Ovary (tissue), 3 donors: ENCODE data around the gene SOX14.

Source experiments
- CTCF ChIP-seq, 3 donors: fragments of 450-650 bp in 2 of 3; fragments of 200-600 bp in 1 of 3; IDR thresholded peaks; one replicate each; pipeline versions ENCODE4 v1.5.1 to v1.8.0; 2016 to 2022; ENCODE audit warnings: antibody characterized with exemption in 3 of 3, mild to moderate bottlenecking in 1 of 3
- EP300 ChIP-seq: sonication (generic); formaldehyde crosslinking; IDR thresholded peaks from one replicate; pipeline ENCODE4 v1.6.1; 2017; ENCODE audit warnings: antibody characterized with exemption
- POLR2A ChIP-seq: fragments of 450-650 bp; IDR thresholded peaks from one replicate; pipeline ENCODE4 v1.6.1; 2017; ENCODE audit warnings: antibody characterized with exemption, mild to moderate bottlenecking, moderate library complexity
- donor health status: DM: no; HTN: no; CAD: no.

GRCh38 chr3:137769322-137770065, 5.4 kb downstream of the SOX14 start:
- TF ChIP-seq CTCF (IDR thresholded peaks at IDR 0.05) (no peak), POLR2A (no peak), EP300 (no peak)
